ENCODE results near the gene DNALI1. TPM values are rescaled to one million over a fixed set of nuclear protein-coding genes. Genes with fewer than 3 reads are reported as not detected.

The DNALI1 gene
- total RNA-seq, 2 experiments from 2014 or later = not detected

DNA sequence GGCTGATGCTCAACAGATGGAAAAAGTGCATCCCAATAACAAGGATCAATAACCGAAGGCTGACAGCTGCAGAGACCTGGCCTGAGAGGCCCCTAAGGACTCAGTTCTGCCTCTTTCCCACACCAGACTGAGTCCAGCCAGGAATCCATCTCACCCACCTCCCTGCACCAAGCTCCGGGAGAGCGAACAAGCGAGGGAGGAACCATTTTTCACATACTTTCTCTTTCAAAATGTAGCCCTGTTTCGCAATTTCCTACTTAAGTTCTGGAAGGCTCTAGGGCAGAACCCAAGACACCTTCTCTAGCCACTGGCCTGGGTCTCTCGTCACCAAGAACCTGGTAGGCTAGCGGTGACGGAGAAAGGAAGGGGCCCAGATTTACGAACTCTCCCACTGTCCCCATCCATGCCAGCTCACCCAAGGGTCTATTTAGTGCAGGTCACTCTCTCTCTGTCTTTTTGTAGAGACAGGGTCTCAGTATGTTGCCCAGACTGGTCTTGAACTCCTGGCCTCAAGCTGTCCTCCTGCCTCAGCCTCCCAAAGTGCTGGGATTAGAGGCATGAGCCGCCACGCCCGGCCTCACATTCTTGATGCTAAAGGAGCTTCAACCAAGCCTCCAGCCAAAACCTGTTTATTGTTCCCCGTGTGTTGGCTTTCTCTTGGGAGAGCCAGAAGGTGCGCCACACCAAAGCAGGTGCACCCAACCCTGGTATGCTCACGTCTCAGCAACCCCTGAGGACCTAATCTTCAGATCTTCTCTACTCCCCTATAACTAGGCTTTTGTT, 49.9 kb downstream of the DNALI1 start:
- no peak for ATAC-seq
- ChIA-PET CTCF (interaction anchor here (1.3 to 14.7 kb wide), 2 partner anchors 9 to 73 kb away, joined by 3 to 272 read pairs; no protein-coding TSS in a partner anchor), POLR2A (interaction anchor here (0.6 kb wide), 2 partner anchors 11 to 793 kb away, joined by 3 read pairs; partner anchors contain the start of gene GNL2)
- DNase-seq = no peak
- Mint-ChIP-seq H3K4me1 (ENCODE audit: low read depth) (no peaks in the 10 kb centered on the region), H3K9me3 (no peaks in the 10 kb centered on the region), H3K27ac (no peak overlapping the region), H3K27me3 (peaks cover 9% of the 10 kb centered on the region), H3K4me3 (no peak overlapping the region), H3K36me3 (ENCODE audit: low read depth) (no peaks in the 10 kb centered on the region)
- intact Hi-C loops (cut with micrococcal nuclease) = no loop called here
- TF ChIP-seq, protein P1, sequence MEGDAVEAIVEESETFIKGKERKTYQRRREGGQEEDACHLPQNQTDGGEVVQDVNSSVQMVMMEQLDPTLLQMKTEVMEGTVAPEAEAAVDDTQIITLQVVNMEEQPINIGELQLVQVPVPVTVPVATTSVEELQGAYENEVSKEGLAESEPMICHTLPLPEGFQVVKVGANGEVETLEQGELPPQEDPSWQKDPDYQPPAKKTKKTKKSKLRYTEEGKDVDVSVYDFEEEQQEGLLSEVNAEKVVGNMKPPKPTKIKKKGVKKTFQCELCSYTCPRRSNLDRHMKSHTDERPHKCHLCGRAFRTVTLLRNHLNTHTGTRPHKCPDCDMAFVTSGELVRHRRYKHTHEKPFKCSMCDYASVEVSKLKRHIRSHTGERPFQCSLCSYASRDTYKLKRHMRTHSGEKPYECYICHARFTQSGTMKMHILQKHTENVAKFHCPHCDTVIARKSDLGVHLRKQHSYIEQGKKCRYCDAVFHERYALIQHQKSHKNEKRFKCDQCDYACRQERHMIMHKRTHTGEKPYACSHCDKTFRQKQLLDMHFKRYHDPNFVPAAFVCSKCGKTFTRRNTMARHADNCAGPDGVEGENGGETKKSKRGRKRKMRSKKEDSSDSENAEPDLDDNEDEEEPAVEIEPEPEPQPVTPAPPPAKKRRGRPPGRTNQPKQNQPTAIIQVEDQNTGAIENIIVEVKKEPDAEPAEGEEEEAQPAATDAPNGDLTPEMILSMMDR (IDR thresholded peaks at IDR 0.05) = no peak

DNA sequence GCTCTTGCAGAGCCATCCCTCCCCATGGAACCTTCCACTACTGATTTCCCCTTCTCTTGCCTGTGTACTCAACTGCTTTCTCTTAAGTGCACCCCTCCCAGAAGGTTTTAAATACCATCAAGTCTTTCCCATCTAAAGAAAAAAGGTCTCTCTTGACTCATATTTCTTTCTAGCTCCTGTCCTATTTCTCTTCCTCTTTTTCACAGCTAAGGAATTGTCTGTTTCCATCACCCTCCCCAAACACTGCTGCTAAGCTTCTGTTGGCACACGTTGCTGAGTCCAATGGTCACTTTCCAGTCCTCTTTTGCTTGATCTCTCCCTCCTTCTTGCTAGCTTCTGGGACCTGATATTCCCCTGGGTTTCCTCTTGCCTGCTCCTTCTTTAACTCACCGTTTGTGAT, 52.3 kb downstream of the DNALI1 start:
- ChIA-PET CTCF (interaction anchor here (1.2 to 14.7 kb wide), 2 partner anchors 11 to 70 kb away, joined by 3 to 272 read pairs; no protein-coding TSS in a partner anchor), POLR2A (interaction anchor here (1.8 kb wide), 1 partner anchor 13 kb away, joined by 6 read pairs; the partner anchor contains the start of gene GNL2)
- H3K4me1 Mint-ChIP-seq (ENCODE audit: low read depth) = no peaks in the 10 kb centered on the region
- peaks cover 10% of the 10 kb centered on the region for H3K27me3 Mint-ChIP-seq
- no peaks in the 10 kb centered on the region for H3K9me3 Mint-ChIP-seq
- no peak for ATAC-seq
- no peak overlapping the region for H3K4me3 Mint-ChIP-seq
- no peaks in the 10 kb centered on the region for H3K36me3 Mint-ChIP-seq (ENCODE audit: low read depth)
- H3K27ac Mint-ChIP-seq = no peak overlapping the region
- no peak for DNase-seq
- intact Hi-C loops (cut with micrococcal nuclease) = no loop called here
- TF ChIP-seq, protein P1 (IDR thresholded peaks at IDR 0.05) = no peak

DNA sequence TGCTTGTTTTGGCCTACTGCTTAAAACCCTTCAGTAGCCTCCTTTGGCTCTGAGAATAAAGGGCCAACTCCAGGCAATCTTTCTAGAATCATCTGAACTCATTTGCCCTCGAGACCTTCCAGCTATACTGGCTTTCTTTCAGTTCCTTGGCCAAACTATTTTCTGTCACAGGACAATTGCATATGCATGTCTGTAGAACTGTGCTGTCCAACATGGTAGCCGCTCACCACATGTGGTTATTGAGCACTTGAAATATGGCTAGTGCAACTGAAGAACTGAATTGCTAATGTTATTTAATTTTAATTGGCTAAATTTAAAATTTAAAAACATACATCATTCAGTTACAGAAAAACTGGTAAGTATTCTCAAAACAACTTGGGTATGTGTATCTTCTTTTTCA, 53.3 kb downstream of the DNALI1 start:
- intact Hi-C loops (cut with micrococcal nuclease) = no loop called here
- ChIA-PET CTCF (interaction anchor here (1.2 kb wide), 1 partner anchor 12 kb away, joined by 3 read pairs; no protein-coding TSS in a partner anchor), POLR2A (no interaction called here)
- H3K27me3 Mint-ChIP-seq = peaks cover 5% of the 10 kb centered on the region
- TF ChIP-seq, protein P1 (IDR thresholded peaks at IDR 0.05) = no peak
- no peaks in the 10 kb centered on the region for H3K36me3 Mint-ChIP-seq (ENCODE audit: low read depth)
- no peaks in the 10 kb centered on the region for H3K9me3 Mint-ChIP-seq
- ATAC-seq (no peak), DNase-seq (no peak)
- H3K4me3 Mint-ChIP-seq = no peak overlapping the region
- H3K27ac Mint-ChIP-seq = no peak overlapping the region
- no peaks in the 10 kb centered on the region for H3K4me1 Mint-ChIP-seq (ENCODE audit: low read depth)

DNA sequence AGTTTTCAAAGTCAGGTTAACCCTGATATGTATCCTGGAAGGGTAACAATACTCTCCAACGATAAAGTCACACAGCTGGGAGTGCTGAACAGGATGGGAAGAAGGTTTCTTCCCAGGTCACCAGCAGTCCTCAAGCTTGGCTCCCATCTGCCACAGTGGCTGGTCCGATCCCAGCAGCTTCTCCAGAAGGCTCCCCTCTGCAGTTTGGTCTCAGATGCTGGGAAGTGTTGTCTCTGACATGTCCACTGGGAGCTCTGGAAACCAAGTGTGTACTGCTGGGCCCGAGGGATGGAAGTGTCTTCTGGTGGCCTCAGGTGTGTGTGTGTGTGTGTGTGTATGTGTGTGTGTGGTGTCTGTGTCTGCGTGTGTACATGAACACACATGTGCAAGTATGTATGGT, 55.4 kb downstream of the DNALI1 start:
- DNase-seq = no peak
- no peak for ATAC-seq
- H3K9me3 Mint-ChIP-seq = no peaks in the 10 kb centered on the region
- H3K27ac Mint-ChIP-seq = no peak overlapping the region
- TF ChIP-seq, protein P1 (IDR thresholded peaks at IDR 0.05) = no peak
- CTCF ChIA-PET = interaction anchor here (1.1 to 1.2 kb wide), 3 partner anchors 8 to 70 kb away, joined by 3 to 7 read pairs (median 5); no protein-coding TSS in a partner anchor
- POLR2A ChIA-PET = interaction anchor here (0.5 kb wide), 1 partner anchor 12 kb away, joined by 3 read pairs; no protein-coding TSS in a partner anchor
- no peaks in the 10 kb centered on the region for H3K36me3 Mint-ChIP-seq (ENCODE audit: low read depth)
- intact Hi-C loops (cut with micrococcal nuclease) = no loop called here
- no peaks in the 10 kb centered on the region for H3K4me1 Mint-ChIP-seq (ENCODE audit: low read depth)
- H3K27me3 Mint-ChIP-seq = peaks cover 20% of the 10 kb centered on the region
- no peak overlapping the region for H3K4me3 Mint-ChIP-seq

DNA sequence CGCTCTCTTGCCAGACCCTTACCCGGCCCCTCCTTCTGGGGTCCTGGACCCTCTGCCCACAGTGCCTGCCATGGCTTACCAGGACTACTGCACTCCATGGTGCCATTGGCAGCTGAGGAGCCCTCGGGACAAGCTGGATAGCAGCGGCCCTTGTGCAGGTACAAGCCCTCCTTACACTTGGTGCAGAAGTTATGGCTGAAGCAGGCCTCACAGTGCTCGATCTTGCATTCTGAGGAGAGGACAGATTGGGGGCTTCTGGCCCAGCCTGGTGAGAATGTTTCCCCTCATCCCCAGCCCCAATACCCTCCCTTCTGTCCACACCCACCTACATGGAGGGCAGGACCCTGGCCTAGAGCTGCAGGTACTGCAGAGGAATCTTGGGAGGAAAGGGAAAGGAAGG, 57.4 kb downstream of the DNALI1 start:
- POLR2A ChIA-PET = no interaction called here
- H3K4me1 Mint-ChIP-seq (ENCODE audit: low read depth) = no peaks in the 10 kb centered on the region
- TF ChIP-seq, protein P1 (IDR thresholded peaks at IDR 0.05) = no peak
- ATAC-seq (no peak), DNase-seq (no peak)
- no peak overlapping the region for H3K4me3 Mint-ChIP-seq
- H3K36me3 Mint-ChIP-seq (ENCODE audit: low read depth) = no peaks in the 10 kb centered on the region
- no peaks in the 10 kb centered on the region for H3K9me3 Mint-ChIP-seq
- intact Hi-C loops (cut with micrococcal nuclease) = no loop called here
- H3K27me3 Mint-ChIP-seq = peaks cover 29% of the 10 kb centered on the region
- no peak overlapping the region for H3K27ac Mint-ChIP-seq
- CTCF ChIA-PET = interaction anchor here (3.4 kb wide), 1 partner anchor 11 kb away, joined by 18 read pairs; no protein-coding TSS in a partner anchor
